Endothelial cell of umbilical vein (primary cell): Measurements from ENCODE around the gene COPZ2.

Experiments
- POLR2A ChIP-seq: IDR thresholded peaks from 2 replicates; pipeline ENCODE4 v1.6.1; 2012; ENCODE audit warnings: low read depth, mild to moderate bottlenecking, control low read depth, low read length
- POLR2AphosphoS5 ChIP-seq: IDR thresholded peaks from 2 replicates; pipeline ENCODE4 v1.6.1; 2012; ENCODE audit warnings: low read depth, mild to moderate bottlenecking, control low read depth, low read length, moderate library complexity; ENCODE audit not compliant: insufficient read depth
- TF ChIP-seq, protein P1 (sequence below), 2 donors: IDR thresholded peaks; 1 replicate in 1 of 2; 2 replicates in 1 of 2; pipeline ENCODE4 v1.5.1; 2011; ENCODE audit warnings: low read length in 2 of 2, mild to moderate bottlenecking in 2 of 2, moderate library complexity in 2 of 2, control low read depth in 1 of 2, inconsistent platforms in 1 of 2, low read depth in 1 of 2; ENCODE audit not compliant: insufficient read depth in 1 of 2; ENCODE audit errors: extremely low read depth in 1 of 2
- TF ChIP-seq, protein P2 (sequence below): IDR thresholded peaks from 2 replicates; pipeline ENCODE4 v1.6.1; 2011; ENCODE audit not compliant: insufficient read depth, insufficient read length

DNA sequence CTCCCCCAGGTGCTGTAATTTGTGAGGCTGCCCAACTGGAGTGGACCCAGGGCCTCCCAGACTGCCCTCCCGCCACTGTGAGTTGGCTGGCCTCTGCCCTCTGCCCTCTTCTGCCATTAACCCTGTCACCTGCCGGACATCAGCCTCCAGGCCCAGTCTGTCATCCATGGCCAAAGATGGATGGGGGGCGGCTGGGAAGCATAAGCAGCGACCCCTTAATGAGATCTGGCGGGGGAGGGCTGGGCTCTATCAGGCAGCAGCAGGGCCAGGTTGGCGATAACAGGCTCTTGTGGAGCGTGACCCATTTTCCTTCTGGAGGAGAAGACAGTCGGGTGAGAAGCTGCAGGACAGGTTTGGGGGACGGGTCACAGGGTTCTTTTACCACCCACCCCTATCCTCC is 41.4 kb downstream of the COPZ2 start:
- TF ChIP-seq POLR2A (no peak), POLR2AphosphoS5 (no peak)
- TF ChIP-seq, protein P1, sequence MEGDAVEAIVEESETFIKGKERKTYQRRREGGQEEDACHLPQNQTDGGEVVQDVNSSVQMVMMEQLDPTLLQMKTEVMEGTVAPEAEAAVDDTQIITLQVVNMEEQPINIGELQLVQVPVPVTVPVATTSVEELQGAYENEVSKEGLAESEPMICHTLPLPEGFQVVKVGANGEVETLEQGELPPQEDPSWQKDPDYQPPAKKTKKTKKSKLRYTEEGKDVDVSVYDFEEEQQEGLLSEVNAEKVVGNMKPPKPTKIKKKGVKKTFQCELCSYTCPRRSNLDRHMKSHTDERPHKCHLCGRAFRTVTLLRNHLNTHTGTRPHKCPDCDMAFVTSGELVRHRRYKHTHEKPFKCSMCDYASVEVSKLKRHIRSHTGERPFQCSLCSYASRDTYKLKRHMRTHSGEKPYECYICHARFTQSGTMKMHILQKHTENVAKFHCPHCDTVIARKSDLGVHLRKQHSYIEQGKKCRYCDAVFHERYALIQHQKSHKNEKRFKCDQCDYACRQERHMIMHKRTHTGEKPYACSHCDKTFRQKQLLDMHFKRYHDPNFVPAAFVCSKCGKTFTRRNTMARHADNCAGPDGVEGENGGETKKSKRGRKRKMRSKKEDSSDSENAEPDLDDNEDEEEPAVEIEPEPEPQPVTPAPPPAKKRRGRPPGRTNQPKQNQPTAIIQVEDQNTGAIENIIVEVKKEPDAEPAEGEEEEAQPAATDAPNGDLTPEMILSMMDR (IDR thresholded peaks at IDR 0.05; ENCODE audit: extremely low read depth in 1 of 2, insufficient read depth in 1 of 2, low read depth in 1 of 2, low read length in 2 of 2): no peak
- TF ChIP-seq, protein P2, sequence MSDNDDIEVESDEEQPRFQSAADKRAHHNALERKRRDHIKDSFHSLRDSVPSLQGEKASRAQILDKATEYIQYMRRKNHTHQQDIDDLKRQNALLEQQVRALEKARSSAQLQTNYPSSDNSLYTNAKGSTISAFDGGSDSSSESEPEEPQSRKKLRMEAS: no peak
